CD14-positive monocyte (primary cell): ENCODE data around the gene S100A13. TPM values are rescaled to one million over a fixed set of nuclear protein-coding genes. Genes with fewer than 3 reads are reported as not detected.

Experiments
- DNase-seq, 3 donors: peaks; one replicate each; pipeline ENCODE4 v3.0.0-alpha.2; 2011 to 2022
- H2AFZ ChIP-seq: 2 replicates; pipeline ENCODE4 v1.6.0; 2012; ENCODE audit warnings: mild to moderate bottlenecking, low read depth, low read length, inconsistent platforms; ENCODE audit not compliant: insufficient read depth, poor library complexity, severe bottlenecking
- H3K27ac ChIP-seq, 2 donors: 1 replicate in 1 of 2; 2 replicates in 1 of 2; pipeline ENCODE4 v1.5.1; 2012 to 2013; ENCODE audit warnings: low read length in 2 of 2, control low read depth in 1 of 2, inconsistent platforms in 1 of 2, low read depth in 1 of 2, mild to moderate bottlenecking in 1 of 2
- H3K27me3 ChIP-seq, 2 donors: one replicate each; pipeline versions ENCODE4 v1.6.0 to v1.6.1; 2011 to 2013; ENCODE audit warnings: low read length in 2 of 2; ENCODE audit not compliant: control insufficient read depth in 2 of 2, insufficient read depth in 2 of 2
- H3K36me3 ChIP-seq, 2 donors: replicated peaks in 1 of 2; 1 replicate in 1 of 2; 2 replicates in 1 of 2; pipeline versions ENCODE4 v1.5.1 to v1.6.1; 2012 to 2013; ENCODE audit warnings: low read length in 2 of 2, control low read depth in 1 of 2, inconsistent platforms in 1 of 2, mild to moderate bottlenecking in 1 of 2; ENCODE audit not compliant: insufficient read depth in 2 of 2, control insufficient read depth in 1 of 2
- H3K4me1 ChIP-seq, 2 donors: 1 replicate in 1 of 2; 2 replicates in 1 of 2; pipeline versions ENCODE4 v1.5.1 to v1.6.1; 2012 to 2013; ENCODE audit warnings: low read length in 2 of 2, control low read depth in 1 of 2, inconsistent platforms in 1 of 2, mild to moderate bottlenecking in 1 of 2, moderate library complexity in 1 of 2; ENCODE audit not compliant: insufficient read depth in 2 of 2, control insufficient read depth in 1 of 2
- H3K4me2 ChIP-seq: replicated peaks from 2 replicates; pipeline ENCODE3; 2012; ENCODE audit warnings: low read length, moderate library complexity, mild to moderate bottlenecking; ENCODE audit not compliant: poor library complexity, severe bottlenecking; ENCODE audit errors: extremely low read depth
- H3K4me3 ChIP-seq, 3 experiments: fragments of 200-600 bp in 1 of 3; sonication (generic) in 1 of 3; replicated peaks in 1 of 3; 1 replicate in 2 of 3; 2 replicates in 1 of 3; pipeline ENCODE4 v1.5.1; 2011 to 2013; ENCODE audit warnings: low read length in 3 of 3, mild to moderate bottlenecking in 3 of 3, control low read depth in 2 of 3, low read depth in 2 of 3, inconsistent platforms in 1 of 3, moderate library complexity in 1 of 3
- H3K79me2 ChIP-seq: 2 replicates; pipeline ENCODE4 v1.6.0; 2012; ENCODE audit warnings: mild to moderate bottlenecking, control low read depth, inconsistent platforms, low read length, moderate library complexity; ENCODE audit not compliant: insufficient read depth
- H3K9ac ChIP-seq: 2 replicates; pipeline ENCODE4 v1.6.0; 2017; ENCODE audit warnings: low read length, mild to moderate bottlenecking; ENCODE audit not compliant: insufficient read depth, poor library complexity, severe bottlenecking
- H3K9me3 ChIP-seq, 2 donors: replicated peaks in 1 of 2; 1 replicate in 1 of 2; 2 replicates in 1 of 2; pipeline versions ENCODE4 v1.5.1 to v1.6.1; 2012 to 2013; ENCODE audit warnings: low read length in 2 of 2, control low read depth in 1 of 2; ENCODE audit not compliant: control insufficient read depth in 1 of 2, insufficient read depth in 1 of 2
- H4K20me1 ChIP-seq: 2 replicates; pipeline ENCODE4 v1.6.0; 2012; ENCODE audit warnings: mild to moderate bottlenecking, low read length, control low read depth, moderate library complexity; ENCODE audit not compliant: insufficient read depth
- H3K27ac Mint-ChIP-seq, 7 donors: one replicate each; pipeline ENCODE4 v1.8.0; 2020; ENCODE audit warnings: mild to moderate bottlenecking in 7 of 7, mixed read lengths in 7 of 7, moderate library complexity in 6 of 7, inconsistent platforms in 2 of 7
- H3K27me3 Mint-ChIP-seq, 3 donors: one replicate each; pipeline ENCODE4 v1.8.0; 2021 to 2022; ENCODE audit warnings: low read depth in 3 of 3, mild to moderate bottlenecking in 3 of 3, mixed read lengths in 3 of 3, moderate library complexity in 3 of 3, inconsistent platforms in 1 of 3
- H3K36me3 Mint-ChIP-seq, 2 donors: one replicate each; pipeline ENCODE4 v1.8.0; 2020; ENCODE audit warnings: mixed read lengths in 2 of 2, inconsistent platforms in 1 of 2, mild to moderate bottlenecking in 1 of 2
- H3K4me1 Mint-ChIP-seq: one replicate; pipeline ENCODE4 v1.8.0; 2020; ENCODE audit warnings: mild to moderate bottlenecking, mixed read lengths
- H3K4me3 Mint-ChIP-seq, 2 donors: one replicate each; pipeline ENCODE4 v1.8.0; 2020; ENCODE audit warnings: mild to moderate bottlenecking in 2 of 2, mixed read lengths in 2 of 2, moderate library complexity in 1 of 2
- H3K9me3 Mint-ChIP-seq, 7 donors: one replicate each; pipeline ENCODE4 v1.8.0; 2020 to 2022; ENCODE audit warnings: mixed read lengths in 7 of 7, mild to moderate bottlenecking in 6 of 7, moderate library complexity in 6 of 7, inconsistent platforms in 2 of 7
- CTCF ChIP-seq: fragments of 200-600 bp; IDR thresholded peaks from one replicate; pipeline ENCODE4 v1.8.0; 2022; ENCODE audit warnings: antibody characterized with exemption, mild to moderate bottlenecking
- WGBS: methylation state at CpG from one replicate; pipeline ENCODE4 v1.1.5; 2013; ENCODE audit warnings: missing lambda C conversion rate; ENCODE audit not compliant: insufficient coverage; 5-methylcytosine and 5-hydroxymethylcytosine counted together
- intact Hi-C, 2 donors: fragments of 100-400 bp; cut with micrococcal nuclease; formaldehyde crosslinking; loops; one replicate each; pipeline versions ENCODE4 v1.15.0 to v1.15.1; 2023
- polyA plus RNA-seq, 3 donors: library from polyadenylated mRNA; depleted of rRNA in 1 of 3; unstranded in 2 of 3; stranded (reverse) in 1 of 3; fragments of 300-500 nt in 2 of 3; fragments of >200 nt in 1 of 3; fragmentation: Illumina TruSeq in 2 of 3; gene quantifications; 1 replicate in 2 of 3; 2 replicates in 1 of 3; pipeline ENCODE4 v1.2.3, GENCODE V29; 2012 to 2021

The S100A13 gene
- polyA plus RNA-seq, 3 donors = 2.5 to 13.9 (median 2.6) TPM

GRCh38 chr1:153659656-153660055, 32.4 kb upstream of the S100A13 start:
- Mint-ChIP-seq H3K4me3 (peak overlapping the region; percentile 41 to 95), H3K9me3 (no peaks in the 10 kb centered on the region), H3K36me3 (peaks cover 37 to 47% of the 10 kb centered on the region in 2 donors), H3K27me3 (no peaks in the 10 kb centered on the region), H3K4me1 (peaks cover 15% of the 10 kb centered on the region), H3K27ac (peak overlapping the region in 3 of 7 donors; percentile 80 to 95 (median 91))
- TF ChIP-seq CTCF = no peak
- no peak overlapping the region for H3K9ac ChIP-seq
- no peak overlapping the region for H2AFZ ChIP-seq
- H4K20me1 ChIP-seq = peaks cover 11% of the 10 kb centered on the region
- H3K4me2 ChIP-seq = peak overlapping the region; percentile 92
- peaks cover 26% of the 10 kb centered on the region for H3K79me2 ChIP-seq
- peaks cover 42 to 48% of the 10 kb centered on the region in 2 donors for H3K36me3 ChIP-seq
- no peaks in the 10 kb centered on the region for H3K27me3 ChIP-seq
- intact Hi-C loops = loop anchor here in 1 of 2 donors (1.0 kb wide), 1 partner anchor 11 kb away; the partner anchor contains the start of gene ILF2
- peak overlapping the region in 1 of 2 donors; percentile 83 for H3K27ac ChIP-seq
- no peak for DNase-seq
- 94% methylated on average over 7 of the region's 9 CpGs for WGBS
- H3K4me1 ChIP-seq = peaks cover 17 to 23% of the 10 kb centered on the region in 2 donors
- H3K4me3 ChIP-seq = peak overlapping the region in 1 of 3 experiments; percentile 92
- H3K9me3 ChIP-seq = no peaks in the 10 kb centered on the region

- Mint-ChIP-seq H3K4me1 (peaks cover 15% of the 10 kb centered on the region), H3K9me3 (no peaks in the 10 kb centered on the region), H3K27me3 (no peaks in the 10 kb centered on the region), H3K36me3 (peaks cover 32 to 42% of the 10 kb centered on the region in 2 donors), H3K27ac (peak overlapping the region; percentile 76 to 95 (median 90)), H3K4me3 (peak overlapping the region; percentile 92 to 95)
- Histone ChIP-seq H3K9me3 (no peaks in the 10 kb centered on the region), H4K20me1 (peaks cover 11% of the 10 kb centered on the region), H3K4me3 (peak overlapping the region; percentile 64 to 92 (median 84)), H3K4me2 (peak overlapping the region; percentile 92), H3K9ac (peak overlapping the region; percentile 81), H3K27ac (peak overlapping the region; percentile 61 to 83), H3K36me3 (peaks cover 37 to 43% of the 10 kb centered on the region in 2 donors), H2AFZ (peak overlapping the region; percentile 87), H3K4me1 (peaks cover 17 to 23% of the 10 kb centered on the region in 2 donors), H3K79me2 (peaks cover 26% of the 10 kb centered on the region), H3K27me3 (no peaks in the 10 kb centered on the region)
- no peak for DNase-seq
- intact Hi-C loops = loop anchor here in 1 of 2 donors (1.0 kb wide), 1 partner anchor 11 kb away; the partner anchor contains the start of gene ILF2
- TF ChIP-seq CTCF = no peak
- 48% methylated on average over 3 of the region's 8 CpGs for WGBS
These were observed 31.9 kb upstream of the S100A13 start for GRCh38 chr1:153659175-153659534.
